ENCODE data around the gene SRMS.

DNA sequence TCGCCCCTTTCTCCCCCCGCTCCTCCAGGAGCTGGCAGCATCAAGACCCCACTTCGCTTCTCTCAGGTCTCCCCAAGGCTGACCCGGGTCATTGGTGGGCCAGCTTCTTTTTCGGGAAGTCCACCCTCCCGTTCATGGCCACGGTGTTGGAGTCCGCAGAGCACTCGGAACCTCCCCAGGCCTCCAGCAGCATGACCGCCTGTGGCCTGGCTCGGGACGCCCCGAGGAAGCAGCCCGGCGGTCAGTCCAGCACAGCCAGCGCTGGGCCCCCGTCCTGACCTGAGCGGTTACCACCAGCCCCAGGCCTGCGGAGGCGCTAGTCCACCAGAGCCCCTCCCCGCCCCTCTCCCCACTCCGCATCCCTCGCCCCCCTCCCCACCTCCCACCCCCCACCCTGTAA lies 25.9 kb downstream of the SRMS start:
- TF ChIP-seq, protein P1, sequence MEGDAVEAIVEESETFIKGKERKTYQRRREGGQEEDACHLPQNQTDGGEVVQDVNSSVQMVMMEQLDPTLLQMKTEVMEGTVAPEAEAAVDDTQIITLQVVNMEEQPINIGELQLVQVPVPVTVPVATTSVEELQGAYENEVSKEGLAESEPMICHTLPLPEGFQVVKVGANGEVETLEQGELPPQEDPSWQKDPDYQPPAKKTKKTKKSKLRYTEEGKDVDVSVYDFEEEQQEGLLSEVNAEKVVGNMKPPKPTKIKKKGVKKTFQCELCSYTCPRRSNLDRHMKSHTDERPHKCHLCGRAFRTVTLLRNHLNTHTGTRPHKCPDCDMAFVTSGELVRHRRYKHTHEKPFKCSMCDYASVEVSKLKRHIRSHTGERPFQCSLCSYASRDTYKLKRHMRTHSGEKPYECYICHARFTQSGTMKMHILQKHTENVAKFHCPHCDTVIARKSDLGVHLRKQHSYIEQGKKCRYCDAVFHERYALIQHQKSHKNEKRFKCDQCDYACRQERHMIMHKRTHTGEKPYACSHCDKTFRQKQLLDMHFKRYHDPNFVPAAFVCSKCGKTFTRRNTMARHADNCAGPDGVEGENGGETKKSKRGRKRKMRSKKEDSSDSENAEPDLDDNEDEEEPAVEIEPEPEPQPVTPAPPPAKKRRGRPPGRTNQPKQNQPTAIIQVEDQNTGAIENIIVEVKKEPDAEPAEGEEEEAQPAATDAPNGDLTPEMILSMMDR (IDR thresholded peaks at IDR 0.05; ENCODE audit: poor library complexity, severe bottlenecking): no peak
- TF ChIP-seq RAD21 (conservative IDR thresholded peaks at IDR 0.05) (no peak), MXI1 (conservative IDR thresholded peaks at IDR 0.05; ENCODE audit: poor library complexity, severe bottlenecking) (no peak)

All from neural cell (in vitro differentiated cells).